ENCODE measurements around the gene PLXNA4.

The PLXNA4 gene

GRCh38 chr7:132446666-132447278 is 129.5 kb downstream of the PLXNA4 start:
- Histone ChIP-seq H3K36me3 (ENCODE audit: control insufficient read depth, insufficient read depth, low read length) (no peaks in the 10 kb centered on the region), H3K4me3 (ENCODE audit: low read length) (no peak overlapping the region), H3K27ac (ENCODE audit: low read depth, low read length) (no peak overlapping the region), H2BK15ac (replicated peaks; ENCODE audit: low read depth) (no peak overlapping the region), H4K5ac (ENCODE audit: low read length) (no peak overlapping the region), H2BK120ac (ENCODE audit: low read depth, low read length) (no peak overlapping the region), H3K79me2 (ENCODE audit: control insufficient read depth, insufficient read depth, low read length) (no peaks in the 10 kb centered on the region), H3K4me1 (ENCODE audit: control insufficient read depth, low read depth, low read length) (peaks cover 2% of the 10 kb centered on the region), H4K8ac (ENCODE audit: low read depth, low read length) (no peak overlapping the region), H3K23ac (ENCODE audit: low read length) (no peak overlapping the region), H2BK5ac (ENCODE audit: low read length) (no peak overlapping the region), H3K4ac (ENCODE audit: low read depth, low read length) (no peak overlapping the region), H2AK5ac (ENCODE audit: low read length) (no peak overlapping the region), H3K18ac (ENCODE audit: low read length) (no peak overlapping the region), H3K27me3 (ENCODE audit: insufficient read depth, low read length, poor library complexity) (no peaks in the 10 kb centered on the region), H3K79me1 (ENCODE audit: low read length) (no peaks in the 10 kb centered on the region), H3K9ac (ENCODE audit: low read length) (no peak overlapping the region), H3K56ac (ENCODE audit: low read length) (no peak overlapping the region), H3K4me2 (ENCODE audit: low read length) (no peak overlapping the region)
- peak; percentile 22 for DNase-seq
- no CpG with 5 or more reads among the region's 8 CpGs for WGBS (ENCODE audit: extremely low coverage, insufficient coverage, low lambda C conversion rate)

- H2BK15ac ChIP-seq (replicated peaks; ENCODE audit: low read depth), result no peak overlapping the region
Observed at GRCh38 chr7:132446260-132446659, 130.0 kb downstream of the PLXNA4 start.

GRCh38 chr7:132443761-132444520 is 132.3 kb downstream of the PLXNA4 start:
- H3K36me3 ChIP-seq (ENCODE audit: control insufficient read depth, insufficient read depth, low read length), result no peaks in the 10 kb centered on the region
- H3K4ac ChIP-seq (ENCODE audit: low read depth, low read length), result no peak overlapping the region
- no peak overlapping the region for H4K5ac ChIP-seq (ENCODE audit: low read length)
- H2BK120ac ChIP-seq (ENCODE audit: low read depth, low read length), result no peak overlapping the region
- no peaks in the 10 kb centered on the region for H3K79me1 ChIP-seq (ENCODE audit: low read length)
- no peak for DNase-seq
- no peak overlapping the region for H2BK5ac ChIP-seq (ENCODE audit: low read length)
- no peak overlapping the region for H3K4me2 ChIP-seq (ENCODE audit: low read length)
- no peak overlapping the region for H3K9ac ChIP-seq (ENCODE audit: low read length)
- no peak overlapping the region for H3K23ac ChIP-seq (ENCODE audit: low read length)
- no peak overlapping the region for H3K18ac ChIP-seq (ENCODE audit: low read length)
- no CpG with 5 or more reads among the region's 5 CpGs for WGBS (ENCODE audit: extremely low coverage, insufficient coverage, low lambda C conversion rate)
- H3K4me3 ChIP-seq (ENCODE audit: low read length), result no peak overlapping the region
- no peak overlapping the region for H3K27ac ChIP-seq (ENCODE audit: low read depth, low read length)
- H3K4me1 ChIP-seq (ENCODE audit: control insufficient read depth, low read depth, low read length), result peaks cover 2% of the 10 kb centered on the region
- no peak overlapping the region for H2BK15ac ChIP-seq (replicated peaks; ENCODE audit: low read depth)
- H4K8ac ChIP-seq (ENCODE audit: low read depth, low read length), result no peak overlapping the region
- H3K27me3 ChIP-seq (ENCODE audit: insufficient read depth, low read length, poor library complexity), result no peaks in the 10 kb centered on the region
- no peak overlapping the region for H2AK5ac ChIP-seq (ENCODE audit: low read length)
- H3K79me2 ChIP-seq (ENCODE audit: control insufficient read depth, insufficient read depth, low read length), result no peaks in the 10 kb centered on the region
- no peak overlapping the region for H3K56ac ChIP-seq (ENCODE audit: low read length)

More at GRCh38 chr7:132446260-132446659, 130.0 kb downstream of the PLXNA4 start:
- Histone ChIP-seq H2BK5ac (ENCODE audit: low read length) (no peak overlapping the region), H3K18ac (ENCODE audit: low read length) (no peak overlapping the region), H3K23ac (ENCODE audit: low read length) (no peak overlapping the region), H3K4me2 (ENCODE audit: low read length) (no peak overlapping the region), H3K27me3 (ENCODE audit: insufficient read depth, low read length, poor library complexity) (no peaks in the 10 kb centered on the region), H3K36me3 (ENCODE audit: control insufficient read depth, insufficient read depth, low read length) (no peaks in the 10 kb centered on the region), H3K79me1 (ENCODE audit: low read length) (no peaks in the 10 kb centered on the region), H3K56ac (ENCODE audit: low read length) (no peak overlapping the region), H2AK5ac (ENCODE audit: low read length) (no peak overlapping the region), H4K8ac (ENCODE audit: low read depth, low read length) (no peak overlapping the region), H3K4me1 (ENCODE audit: control insufficient read depth, low read depth, low read length) (peaks cover 2% of the 10 kb centered on the region), H3K79me2 (ENCODE audit: control insufficient read depth, insufficient read depth, low read length) (no peaks in the 10 kb centered on the region), H2BK120ac (ENCODE audit: low read depth, low read length) (no peak overlapping the region), H4K5ac (ENCODE audit: low read length) (no peak overlapping the region), H3K4ac (ENCODE audit: low read depth, low read length) (no peak overlapping the region), H3K4me3 (ENCODE audit: low read length) (no peak overlapping the region), H3K27ac (ENCODE audit: low read depth, low read length) (no peak overlapping the region), H3K9ac (ENCODE audit: low read length) (no peak overlapping the region)
- no CpG with 5 or more reads among the region's 3 CpGs for WGBS (ENCODE audit: extremely low coverage, insufficient coverage, low lambda C conversion rate)
- no peak for DNase-seq

- no CpG with 5 or more reads among the region's 4 CpGs for WGBS (ENCODE audit: extremely low coverage, insufficient coverage, low lambda C conversion rate)
- Histone ChIP-seq H3K4me3 (ENCODE audit: low read length) (no peak overlapping the region), H2BK15ac (replicated peaks; ENCODE audit: low read depth) (no peak overlapping the region), H4K5ac (ENCODE audit: low read length) (no peak overlapping the region), H3K27me3 (ENCODE audit: insufficient read depth, low read length, poor library complexity) (no peaks in the 10 kb centered on the region), H3K4me2 (ENCODE audit: low read length) (no peak overlapping the region), H3K4ac (ENCODE audit: low read depth, low read length) (no peak overlapping the region), H3K79me1 (ENCODE audit: low read length) (no peaks in the 10 kb centered on the region), H3K27ac (ENCODE audit: low read depth, low read length) (no peak overlapping the region), H2AK5ac (ENCODE audit: low read length) (no peak overlapping the region), H4K8ac (ENCODE audit: low read depth, low read length) (no peak overlapping the region), H3K36me3 (ENCODE audit: control insufficient read depth, insufficient read depth, low read length) (no peaks in the 10 kb centered on the region), H3K18ac (ENCODE audit: low read length) (no peak overlapping the region), H3K56ac (ENCODE audit: low read length) (no peak overlapping the region), H2BK120ac (ENCODE audit: low read depth, low read length) (no peak overlapping the region), H3K4me1 (ENCODE audit: control insufficient read depth, low read depth, low read length) (peaks cover 2% of the 10 kb centered on the region), H3K79me2 (ENCODE audit: control insufficient read depth, insufficient read depth, low read length) (no peaks in the 10 kb centered on the region), H3K9ac (ENCODE audit: low read length) (no peak overlapping the region), H2BK5ac (ENCODE audit: low read length) (no peak overlapping the region), H3K23ac (ENCODE audit: low read length) (no peak overlapping the region)
- DNase-seq, result no peak
Observed at GRCh38 chr7:132441935-132442334, 134.3 kb downstream of the PLXNA4 start.

- no peak overlapping the region for H3K27ac ChIP-seq (ENCODE audit: low read depth, low read length)
- no peak for DNase-seq
- no CpG with 5 or more reads among the region's 5 CpGs for WGBS (ENCODE audit: extremely low coverage, insufficient coverage, low lambda C conversion rate)
- no peaks in the 10 kb centered on the region for H3K79me1 ChIP-seq (ENCODE audit: low read length)
- H3K23ac ChIP-seq (ENCODE audit: low read length), result no peak overlapping the region
- no peak overlapping the region for H2BK15ac ChIP-seq (replicated peaks; ENCODE audit: low read depth)
- H3K27me3 ChIP-seq (ENCODE audit: insufficient read depth, low read length, poor library complexity), result no peaks in the 10 kb centered on the region
- H3K9ac ChIP-seq (ENCODE audit: low read length), result no peak overlapping the region
- no peaks in the 10 kb centered on the region for H3K79me2 ChIP-seq (ENCODE audit: control insufficient read depth, insufficient read depth, low read length)
- no peak overlapping the region for H3K4ac ChIP-seq (ENCODE audit: low read depth, low read length)
- no peak overlapping the region for H4K5ac ChIP-seq (ENCODE audit: low read length)
- H2AK5ac ChIP-seq (ENCODE audit: low read length), result no peak overlapping the region
- H3K4me2 ChIP-seq (ENCODE audit: low read length), result no peak overlapping the region
- no peak overlapping the region for H2BK120ac ChIP-seq (ENCODE audit: low read depth, low read length)
- no peak overlapping the region for H3K18ac ChIP-seq (ENCODE audit: low read length)
- no peak overlapping the region for H3K56ac ChIP-seq (ENCODE audit: low read length)
- H4K8ac ChIP-seq (ENCODE audit: low read depth, low read length), result no peak overlapping the region
- H3K4me3 ChIP-seq (ENCODE audit: low read length), result no peak overlapping the region
- H3K36me3 ChIP-seq (ENCODE audit: control insufficient read depth, insufficient read depth, low read length), result no peaks in the 10 kb centered on the region
- no peak overlapping the region for H2BK5ac ChIP-seq (ENCODE audit: low read length)
- H3K4me1 ChIP-seq (ENCODE audit: control insufficient read depth, low read depth, low read length), result no peaks in the 10 kb centered on the region
Observed at GRCh38 chr7:132440151-132440550, 136.1 kb downstream of the PLXNA4 start.
